ENCODE data around the gene KRTAP10-5. TPM values are rescaled to one million over a fixed set of nuclear protein-coding genes. Genes with fewer than 3 reads are reported as not detected.
"Not testable (repeated sequence)": the region's sequence is repeated elsewhere in the genome, so short reads cannot be mapped to it uniquely, and the experiment has no call there.

The KRTAP10-5 gene
- total RNA-seq, 8 experiments from 2014 or later: 0.17 to 1.1 (median 0.43) TPM; not detected in 4

DNA sequence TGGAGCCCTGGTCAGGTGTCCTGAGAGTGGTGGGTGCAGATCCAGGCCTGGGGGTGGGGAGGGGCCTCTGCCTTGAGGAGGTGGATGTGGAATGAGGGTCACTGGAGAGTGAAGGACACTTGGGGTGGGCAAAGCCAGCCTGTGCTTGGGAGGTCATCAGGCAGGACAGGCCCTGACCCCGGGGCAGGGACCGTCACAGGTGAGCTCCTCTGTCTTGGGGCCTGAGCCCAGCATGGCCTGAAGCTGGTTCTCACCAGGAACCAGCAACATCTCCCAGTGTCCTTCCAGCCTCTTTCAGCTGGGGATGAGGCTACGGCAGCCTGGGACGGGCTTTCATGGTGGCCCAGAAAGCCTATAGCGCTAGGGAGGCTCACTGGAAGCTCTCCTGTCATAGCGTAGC is 28.3 kb downstream of the KRTAP10-5 start:
- peaks cover 15 to 45% of the 10 kb centered on the region in 2 donors for H3K4me1 ChIP-seq (replicated peaks in 1 of 2)
- in situ Hi-C loops (cut with MboI; ENCODE audit: low pct_unique_long_range_greater_than_20kb in 2 of 9, low sequenced_read_pairs in 9 of 9, unreplicated experiment in 9 of 9): no loop called here
- no peak overlapping the region for H3K27ac ChIP-seq
- no CpG with 5 or more reads among the region's 6 CpGs for WGBS, 10 experiments
- no peak for ATAC-seq (replicated peaks in 6 of 8)
- H3K4me3 ChIP-seq: no peak overlapping the region

- Histone ChIP-seq H3K4me1 (replicated peaks in 1 of 2) (peaks cover 12 to 45% of the 10 kb centered on the region in 2 donors), H3K27ac (no peak within 1 kb of the TSS), H3K4me3 (no peak within 1 kb of the TSS)
- in situ Hi-C loops (cut with MboI; ENCODE audit: low pct_unique_long_range_greater_than_20kb in 2 of 9, low sequenced_read_pairs in 9 of 9, unreplicated experiment in 9 of 9): no loop called here
- peak in 6 of 8 experiments; percentile 11 to 64 (median 44) for ATAC-seq (replicated peaks in 6 of 8)
- 15 to 80% (median 70%) methylated on average over 2 to 4 of the region's 17 CpGs; no CpG with 5 or more reads in 5 of the 10 experiments for WGBS, 10 experiments
Observed at GRCh38 chr21:44551340-44551961, 29.0 kb downstream of the KRTAP10-5 start, which contains the start of gene KRTAP10-2. Gene KRTAP10-2, minus strand, starts transcription at chr21:44551505. Its CDS starts 47 bp downstream, at chr21:44551458.

DNA sequence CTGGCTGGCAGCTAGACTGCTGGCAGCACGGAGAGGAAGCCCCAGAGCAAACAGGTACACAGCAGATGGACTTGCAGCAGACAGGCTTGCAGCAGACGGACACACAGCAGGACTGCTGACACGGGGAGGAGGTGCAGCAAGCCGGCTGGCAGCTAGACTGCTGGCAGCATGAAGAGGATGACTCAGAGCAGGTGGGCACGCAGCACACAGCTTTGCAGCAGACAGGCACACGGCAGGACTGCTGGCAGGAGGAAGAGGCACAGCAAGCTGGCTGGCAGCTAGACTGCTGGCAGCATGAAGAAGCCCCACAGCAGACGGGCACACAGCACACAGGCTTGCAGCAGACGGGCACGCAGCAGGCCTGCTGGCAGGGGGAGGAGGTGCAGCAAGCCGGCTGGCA is 29.6 kb downstream of the KRTAP10-5 start:
- no peak overlapping the region for H3K27ac ChIP-seq
- no peak overlapping the region for H3K4me3 ChIP-seq
- peaks cover 12 to 45% of the 10 kb centered on the region in 2 donors for H3K4me1 ChIP-seq (replicated peaks in 1 of 2)
- 80 to 93% methylated on average over 1 to 3 of the region's 10 CpGs; no CpG with 5 or more reads in 8 of the 10 experiments for WGBS, 10 experiments
- in situ Hi-C loops (cut with MboI; ENCODE audit: low pct_unique_long_range_greater_than_20kb in 2 of 9, low sequenced_read_pairs in 9 of 9, unreplicated experiment in 9 of 9): no loop called here
- ATAC-seq (replicated peaks in 6 of 8): no peak

- H3K4me3 ChIP-seq; in situ Hi-C loops (cut with MboI; ENCODE audit: low pct_unique_long_range_greater_than_20kb in 2 of 9, low sequenced_read_pairs in 9 of 9, unreplicated experiment in 9 of 9); H3K27ac ChIP-seq: not testable (repeated sequence)
- peak in 5 of 8 experiments; percentile 12 to 55 (median 25) for ATAC-seq (replicated peaks in 6 of 8)
- WGBS, 10 experiments: 57% methylated on average over 1 of the region's 17 CpGs; no CpG with 5 or more reads in 9 of the 10 experiments
- peaks cover 12 to 45% of the 10 kb centered on the region in 2 donors for H3K4me1 ChIP-seq (replicated peaks in 1 of 2)
Observed at GRCh38 chr21:44550285-44550684, 30.1 kb downstream of the KRTAP10-5 start.

- no peak overlapping the region for H3K4me3 ChIP-seq
- 77 to 100% (median 90%) methylated on average over 1 to 6 of the region's 25 CpGs; no CpG with 5 or more reads in 3 of the 10 experiments for WGBS, 10 experiments
- H3K4me1 ChIP-seq (replicated peaks in 1 of 2): peaks cover 12 to 45% of the 10 kb centered on the region in 2 donors
- peak in 6 of 8 experiments; percentile 14 to 86 (median 30) for ATAC-seq (replicated peaks in 6 of 8)
- in situ Hi-C loops (cut with MboI; ENCODE audit: low pct_unique_long_range_greater_than_20kb in 2 of 9, low sequenced_read_pairs in 9 of 9, unreplicated experiment in 9 of 9): no loop called here
- H3K27ac ChIP-seq: peak overlapping the region in 1 of 2 donors; percentile 3
Observed at GRCh38 chr21:44549525-44550211, 30.7 kb downstream of the KRTAP10-5 start.

- H3K4me3 ChIP-seq: no peak overlapping the region
- H3K27ac ChIP-seq: peak overlapping the region; percentile 17 to 45
- H3K4me1 ChIP-seq (replicated peaks in 1 of 2): peaks cover 12 to 45% of the 10 kb centered on the region in 2 donors
- ATAC-seq (replicated peaks in 6 of 8): peak in 4 of 8 experiments; percentile 15 to 48 (median 24)
- in situ Hi-C loops (cut with MboI; ENCODE audit: low pct_unique_long_range_greater_than_20kb in 2 of 9, low sequenced_read_pairs in 9 of 9, unreplicated experiment in 9 of 9): no loop called here
- WGBS, 10 experiments: 19 to 70% (median 40%) methylated on average over 2 to 12 of the region's 14 CpGs; no CpG with 5 or more reads in 1 of the 10 experiments
Observed at GRCh38 chr21:44548922-44549321, 31.5 kb downstream of the KRTAP10-5 start.

DNA sequence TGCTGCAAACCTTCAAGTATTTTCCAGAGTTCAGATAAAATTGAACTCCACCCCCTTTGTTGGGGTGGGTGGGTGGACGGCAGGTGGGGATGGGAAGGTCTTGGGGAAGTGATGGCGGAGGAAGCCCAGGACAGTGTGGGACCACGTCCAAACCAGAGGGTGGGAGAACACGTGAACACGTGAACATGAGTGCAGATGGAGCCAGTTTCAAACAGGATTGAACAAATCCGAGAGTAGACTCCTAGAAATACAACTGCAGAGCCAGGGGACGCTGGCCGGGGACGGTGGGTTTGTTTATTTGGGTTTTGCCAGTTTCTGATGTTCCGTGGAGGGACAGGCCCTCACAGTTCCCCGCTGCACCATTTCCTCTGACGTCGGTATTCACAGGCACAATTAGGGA is 32.0 kb downstream of the KRTAP10-5 start:
- H3K4me3 ChIP-seq: no peak overlapping the region
- no peak for ATAC-seq (replicated peaks in 6 of 8)

DNA sequence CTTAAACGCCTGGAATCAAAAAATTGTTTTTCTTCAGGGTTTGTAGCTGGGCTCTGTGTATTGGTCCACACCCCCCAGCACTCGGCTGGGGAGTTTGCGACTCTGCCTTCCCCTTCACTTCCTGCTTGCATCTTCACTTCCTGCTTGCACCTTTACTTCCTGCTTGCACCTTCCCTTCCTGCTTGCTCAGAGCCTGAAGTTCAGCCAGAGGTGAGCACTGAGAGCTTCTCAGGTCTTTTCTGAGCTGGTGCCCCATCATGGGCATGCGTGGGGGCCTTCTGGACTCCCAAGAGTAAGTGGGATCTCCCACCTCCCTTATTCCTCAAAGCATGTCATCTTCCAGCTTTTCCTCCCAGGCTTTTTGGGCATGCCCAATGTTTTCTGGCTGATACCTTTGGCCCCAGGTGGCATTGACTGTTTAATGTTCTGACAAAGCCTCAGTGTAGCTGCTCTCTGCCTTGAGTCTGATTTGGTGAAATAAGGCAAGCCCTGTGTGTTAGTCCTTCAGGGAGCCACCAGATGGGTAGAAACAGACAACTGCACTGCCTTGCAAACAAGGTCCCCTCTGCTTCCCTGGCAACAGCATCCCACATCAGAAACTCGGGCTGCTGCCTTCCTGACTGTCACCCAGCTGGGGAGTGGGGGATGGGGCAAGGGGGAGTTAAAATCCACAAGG is 32.6 kb downstream of the KRTAP10-5 start:
- Histone ChIP-seq H3K27ac (no peak overlapping the region), H3K4me3 (no peak overlapping the region), H3K4me1 (replicated peaks in 1 of 2) (peaks cover 12 to 45% of the 10 kb centered on the region in 2 donors)
- WGBS, 10 experiments: 0 to 100% (median 67%) methylated on average over 1 to 3 of the region's 5 CpGs; no CpG with 5 or more reads in 3 of the 10 experiments
- peak in 4 of 8 experiments; percentile 27 to 70 (median 30) for ATAC-seq (replicated peaks in 6 of 8)
- in situ Hi-C loops (cut with MboI; ENCODE audit: low pct_unique_long_range_greater_than_20kb in 2 of 9, low sequenced_read_pairs in 9 of 9, unreplicated experiment in 9 of 9): no loop called here

More for the DNA sequence above, 32.0 kb downstream of the KRTAP10-5 start:
- peak overlapping the region in 1 of 2 donors; percentile 45 for H3K27ac ChIP-seq
- H3K4me1 ChIP-seq (replicated peaks in 1 of 2): peaks cover 12 to 45% of the 10 kb centered on the region in 2 donors
- in situ Hi-C loops (cut with MboI; ENCODE audit: low pct_unique_long_range_greater_than_20kb in 2 of 9, low sequenced_read_pairs in 9 of 9, unreplicated experiment in 9 of 9): no loop called here
- WGBS, 10 experiments: 17 to 93% (median 80%) methylated on average over 1 to 5 of the region's 13 CpGs; no CpG with 5 or more reads in 5 of the 10 experiments

DNA sequence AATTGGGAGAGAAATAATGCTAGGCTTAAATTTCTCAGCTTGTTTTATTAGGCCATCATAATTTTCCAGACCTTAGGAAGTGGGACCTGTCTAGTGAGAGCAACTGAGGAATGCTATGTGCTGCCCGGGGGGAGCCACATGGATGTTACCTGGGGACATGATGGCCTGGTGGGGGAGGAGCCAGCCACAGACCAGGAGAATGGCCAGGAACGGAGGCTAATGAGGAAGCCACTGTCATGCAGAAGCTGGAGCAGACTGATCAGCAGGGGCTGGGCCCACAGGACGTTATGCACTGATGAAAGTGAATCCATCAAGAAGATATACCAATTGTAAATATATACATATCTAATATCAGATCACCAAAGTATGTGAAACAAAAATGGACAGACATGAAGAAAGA is 35.8 kb downstream of the KRTAP10-5 start:
- ATAC-seq (replicated peaks in 6 of 8): no peak
- H3K4me3 ChIP-seq: no peak overlapping the region
- peaks cover 12 to 24% of the 10 kb centered on the region in 2 donors for H3K4me1 ChIP-seq (replicated peaks in 1 of 2)
- in situ Hi-C loops (cut with MboI; ENCODE audit: low pct_unique_long_range_greater_than_20kb in 2 of 9, low sequenced_read_pairs in 9 of 9, unreplicated experiment in 9 of 9): no loop called here
- 0 to 100% (median 49%) methylated on average over 1 to 3 of the region's 3 CpGs; no CpG with 5 or more reads in 2 of the 10 experiments for WGBS, 10 experiments
- H3K27ac ChIP-seq: no peak overlapping the region

- Histone ChIP-seq H3K27ac (no peak overlapping the region), H3K4me1 (replicated peaks in 1 of 2) (peaks cover 0 to 5% of the 10 kb centered on the region in 2 donors), H3K4me3 (no peak overlapping the region)
- in situ Hi-C loops (cut with MboI; ENCODE audit: low pct_unique_long_range_greater_than_20kb in 2 of 9, low sequenced_read_pairs in 9 of 9, unreplicated experiment in 9 of 9): no loop called here
- WGBS, 10 experiments: 0 to 100% (median 56%) methylated on average over 1 of the region's 1 CpG; no CpG with 5 or more reads in 1 of the 10 experiments
- no peak for ATAC-seq (replicated peaks in 6 of 8)
Observed at GRCh38 chr21:44542716-44543115, 37.7 kb downstream of the KRTAP10-5 start.

- in situ Hi-C loops (cut with MboI; ENCODE audit: low pct_unique_long_range_greater_than_20kb in 2 of 9, low sequenced_read_pairs in 9 of 9, unreplicated experiment in 9 of 9): no loop called here
- WGBS, 10 experiments: 19 to 100% (median 69%) methylated on average over 2 to 8 of the region's 11 CpGs; no CpG with 5 or more reads in 2 of the 10 experiments
- Histone ChIP-seq H3K27ac (no peak overlapping the region), H3K4me1 (replicated peaks in 1 of 2) (peaks cover 0 to 6% of the 10 kb centered on the region in 2 donors), H3K4me3 (no peak overlapping the region)
- ATAC-seq (replicated peaks in 6 of 8): no peak
Observed at GRCh38 chr21:44540741-44541288, 39.6 kb downstream of the KRTAP10-5 start.

GRCh38 chr21:44539991-44540666 is 40.3 kb downstream of the KRTAP10-5 start, which contains the start of gene KRTAP10-1:
Gene KRTAP10-1, minus strand, starts transcription at chr21:44540195. Its CDS starts 45 bp downstream, at chr21:44540150.
- Histone ChIP-seq H3K4me3 (no peak within 1 kb of the TSS), H3K27ac (no peak within 1 kb of the TSS), H3K4me1 (replicated peaks in 1 of 2) (peaks cover 0 to 8% of the 10 kb centered on the region in 2 donors)
- WGBS, 10 experiments: 36 to 100% (median 73%) methylated on average over 2 to 7 of the region's 21 CpGs; no CpG with 5 or more reads in 7 of the 10 experiments
- in situ Hi-C loops (cut with MboI; ENCODE audit: low pct_unique_long_range_greater_than_20kb in 2 of 9, low sequenced_read_pairs in 9 of 9, unreplicated experiment in 9 of 9): no loop called here
- peak in 5 of 8 experiments; percentile 55 to 93 (median 64) for ATAC-seq (replicated peaks in 6 of 8)

All from motor neuron (in vitro differentiated cells).